EH (cell line): ENCODE data around the gene SEPHS1.

Experiments used
- DNase-seq: peaks from one replicate; pipeline ENCODE4 v3.0.0-alpha.2; 2015; ENCODE audit warnings: low read depth

The SEPHS1 gene

DNA sequence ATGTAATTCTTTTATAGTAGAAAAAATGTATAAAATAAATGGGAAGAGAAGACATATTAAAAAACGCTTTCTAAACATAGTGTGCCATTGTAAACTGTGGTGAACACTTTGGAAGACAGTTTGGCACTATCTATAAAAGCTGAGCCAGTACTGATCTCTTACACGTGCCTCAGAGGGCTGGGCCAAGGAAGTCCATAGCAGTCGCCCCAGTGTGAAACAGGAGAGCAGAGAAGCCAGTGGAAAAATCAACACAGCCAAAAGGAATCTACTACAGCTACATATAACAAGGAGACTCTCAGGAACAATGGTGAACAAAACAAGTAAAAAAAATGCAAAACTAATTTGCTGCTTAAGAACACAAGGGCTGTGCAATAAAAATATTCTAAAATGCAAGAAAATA lies 20.6 kb downstream of the SEPHS1 start:
- DNase-seq: no peak

DNA sequence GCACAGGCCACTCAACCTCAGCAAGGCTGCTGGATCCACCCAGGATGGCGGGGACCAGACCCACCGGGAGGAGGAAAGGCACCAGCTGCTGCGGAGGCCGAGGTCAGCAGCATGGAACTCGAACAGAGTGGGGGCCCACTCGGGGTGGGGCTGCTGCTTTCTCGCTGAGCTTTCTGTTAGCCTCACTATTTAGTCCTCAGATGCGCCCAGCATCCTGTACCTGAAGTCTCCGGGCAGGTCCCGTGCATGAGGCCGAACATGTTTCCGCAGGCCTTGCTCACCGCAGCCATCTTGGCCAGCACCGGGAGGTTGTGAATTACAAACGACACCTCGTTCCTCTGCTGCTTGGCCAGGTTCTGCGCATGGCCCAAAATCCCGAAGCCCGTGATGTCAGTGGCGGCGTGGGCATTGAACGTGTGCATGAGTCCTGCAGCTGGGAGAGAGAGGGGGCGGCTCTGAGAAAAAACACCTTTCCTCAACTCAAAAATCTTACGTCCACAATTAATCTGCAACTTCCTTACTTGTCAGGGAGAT lies 25.4 kb downstream of the SEPHS1 start:
- no peak for DNase-seq

GRCh38 chr10:13321576-13321975 lies 26.5 kb downstream of the SEPHS1 start:
- no peak for DNase-seq

GRCh38 chr10:13319166-13319565 lies 28.9 kb downstream of the SEPHS1 start:
- no peak for DNase-seq

DNA sequence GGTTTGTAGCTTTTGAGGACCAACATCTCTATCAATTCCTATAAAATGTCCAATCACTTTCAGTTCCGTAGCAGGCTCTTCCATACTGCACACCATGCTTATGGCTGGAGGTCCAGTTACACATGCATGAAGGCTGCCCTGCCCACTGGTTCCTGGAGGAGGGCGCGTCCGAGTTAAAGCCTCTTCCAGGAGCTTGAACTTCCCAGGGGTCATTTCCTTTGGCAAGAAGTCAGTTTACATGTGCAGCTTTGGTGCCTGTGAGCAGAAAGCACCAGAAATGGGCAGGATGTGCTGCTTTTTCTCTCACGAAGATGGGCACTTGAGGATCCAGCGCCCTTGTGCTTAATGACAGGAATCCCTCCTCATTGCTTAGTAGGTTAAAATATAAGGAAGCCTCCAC lies 30.6 kb downstream of the SEPHS1 start:
- DNase-seq: no peak

GRCh38 chr10:13316635-13317311 lies 31.3 kb downstream of the SEPHS1 start:
- DNase-seq: no peak

DNA sequence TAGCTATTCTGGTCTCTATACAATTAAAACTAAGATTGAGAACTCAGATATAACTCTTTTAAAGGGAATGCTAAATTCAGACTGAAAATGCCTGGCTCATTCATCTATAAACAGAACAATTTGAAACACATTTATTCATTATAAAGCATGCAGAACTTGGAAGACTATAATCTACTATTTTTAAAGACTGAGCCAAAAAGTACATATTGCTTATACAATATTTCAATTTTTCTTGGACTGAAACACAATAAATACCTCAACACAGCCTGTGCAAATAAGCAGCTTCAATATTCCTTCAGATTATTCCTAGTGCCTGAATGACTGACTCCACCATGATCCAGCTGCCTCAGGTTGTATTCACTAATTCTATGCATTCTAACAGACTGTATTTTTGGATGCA lies 32.7 kb downstream of the SEPHS1 start:
- DNase-seq: no peak

- peak; percentile 15 for DNase-seq
These were observed 36.9 kb downstream of the SEPHS1 start for GRCh38 chr10:13311177-13311575.

- no peak for DNase-seq
These were observed 37.4 kb downstream of the SEPHS1 start for GRCh38 chr10:13310518-13311176.

DNA sequence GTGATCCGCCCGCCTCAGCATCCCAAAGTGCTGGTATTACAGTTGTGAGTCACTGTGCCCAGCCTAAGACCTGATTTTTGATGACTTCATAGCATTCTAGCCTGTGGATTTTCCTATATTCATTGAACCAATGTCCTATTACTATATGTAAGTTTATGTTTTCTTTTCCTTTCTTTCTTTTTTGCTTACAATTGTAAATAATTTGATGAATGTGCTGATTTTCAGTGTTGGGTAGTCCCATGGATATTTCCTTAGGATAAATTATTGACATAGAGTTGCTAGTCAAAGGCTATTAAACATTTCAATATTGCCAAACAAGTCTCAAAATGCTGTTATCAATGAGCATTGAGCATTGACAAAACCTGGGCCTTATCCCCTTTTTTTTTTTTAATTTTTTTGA lies 38.3 kb downstream of the SEPHS1 start:
- DNase-seq: no peak

DNA sequence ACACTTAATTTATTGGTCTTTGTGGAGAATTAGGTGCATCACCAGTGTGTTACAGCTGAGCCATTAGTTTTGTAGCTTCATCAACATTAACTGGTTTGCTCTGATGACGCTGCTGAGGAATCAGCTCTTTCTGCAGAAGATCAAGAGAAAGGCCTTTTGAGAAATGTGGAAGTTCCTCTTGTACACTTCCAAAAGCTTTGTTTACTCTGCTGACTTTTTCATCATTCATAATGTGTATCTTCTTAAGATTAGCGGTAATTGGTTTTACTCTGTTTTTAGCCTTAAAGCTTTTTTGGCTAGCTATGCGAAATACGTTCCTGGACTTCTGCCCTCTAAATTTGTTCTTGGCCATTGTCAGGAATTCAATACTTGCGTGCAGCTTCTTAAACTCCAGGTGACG lies 40.0 kb downstream of the SEPHS1 start:
- no peak for DNase-seq

DNA sequence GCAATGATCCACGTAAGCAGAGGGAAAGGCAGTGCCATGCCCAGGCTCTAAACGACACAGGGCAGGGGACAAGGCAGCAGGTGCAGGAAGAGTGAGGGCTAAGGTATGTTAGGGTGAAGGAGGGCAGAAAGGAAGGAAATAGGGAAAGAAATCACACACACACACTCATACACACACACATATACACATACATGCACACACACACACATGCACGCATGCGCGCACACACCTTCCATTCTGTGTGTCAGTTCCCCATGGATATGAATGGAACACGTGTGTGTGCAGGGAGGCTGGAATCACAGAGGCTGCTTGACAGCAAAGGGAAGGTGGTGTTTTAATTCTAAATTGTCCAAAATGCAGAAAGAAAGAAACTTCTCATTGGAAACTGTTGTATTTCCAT lies 42.0 kb downstream of the SEPHS1 start:
- DNase-seq: no peak

GRCh38 chr10:13302821-13303555 lies 45.1 kb downstream of the SEPHS1 start:
- DNase-seq: no peak

GRCh38 chr10:13299437-13300287 lies 48.4 kb downstream of the SEPHS1 start, which contains the start of gene PHYH:
TSS of gene PHYH (minus strand) at chr10:13300064. CDS start at chr10:13300042, 22 bp downstream.
- peak; percentile 84 for DNase-seq

- no peak for DNase-seq
These were observed 49.2 kb downstream of the SEPHS1 start for GRCh38 chr10:13298748-13299436.

DNA sequence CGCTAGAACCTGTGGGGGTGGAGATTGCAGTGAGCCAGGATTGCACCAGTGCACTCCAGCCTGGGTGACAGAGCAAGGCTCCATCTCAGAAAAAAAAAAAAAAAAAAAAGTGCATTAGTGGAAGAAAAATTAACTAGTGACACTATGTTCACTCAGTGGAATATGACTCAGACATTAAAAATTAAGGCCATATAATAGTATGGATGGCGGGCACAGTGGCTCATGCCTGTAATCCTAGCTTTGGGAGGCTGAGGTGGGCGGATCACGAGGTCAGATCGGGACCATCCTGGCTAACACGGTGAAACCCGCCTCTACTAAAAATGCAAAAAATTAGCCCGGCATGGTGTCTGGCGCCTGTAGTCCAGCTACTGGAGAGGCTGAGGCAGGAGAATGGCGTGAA lies 51.6 kb downstream of the SEPHS1 start:
- DNase-seq: no peak

DNA sequence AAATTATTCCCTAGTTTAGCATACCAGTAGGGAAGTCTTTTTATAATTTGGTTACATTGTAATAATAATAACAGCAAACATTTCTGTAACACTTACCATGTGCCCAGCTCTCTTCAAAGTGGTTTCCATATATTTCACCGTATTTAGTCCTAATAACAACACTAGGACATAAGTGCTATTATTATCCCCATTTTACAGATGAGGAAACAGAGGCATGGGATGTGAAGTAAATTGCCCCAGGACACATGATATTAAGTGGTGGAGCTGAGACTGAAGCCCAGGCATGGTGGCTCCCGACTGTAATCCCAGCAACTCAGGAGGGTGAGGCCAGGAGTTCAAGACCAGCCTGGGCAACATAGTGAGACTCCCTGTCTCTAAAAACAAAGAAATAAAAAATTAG lies 53.3 kb downstream of the SEPHS1 start:
- no peak for DNase-seq

GRCh38 chr10:13291821-13292773 lies 56.0 kb downstream of the SEPHS1 start:
- no peak for DNase-seq

DNA sequence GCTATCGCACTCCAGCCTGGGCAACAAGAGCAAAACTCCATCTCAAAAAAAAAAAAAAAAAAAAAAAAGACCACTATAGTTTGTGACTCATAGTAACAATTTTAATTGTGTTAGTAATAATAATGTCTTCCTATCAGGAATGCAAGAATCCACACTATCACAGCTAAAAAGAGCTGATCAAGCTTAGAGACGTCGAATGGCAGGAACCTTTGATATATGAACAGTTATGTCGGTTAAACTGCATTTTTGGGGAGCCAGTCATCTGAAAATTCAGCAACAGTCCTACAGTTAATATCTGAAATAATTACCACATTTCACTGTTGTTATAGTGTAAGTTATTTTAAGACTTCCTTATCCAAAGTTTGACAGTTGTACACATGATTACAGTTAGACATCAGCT lies 57.0 kb downstream of the SEPHS1 start:
- peak; percentile 35 for DNase-seq

GRCh38 chr10:13284050-13284449 lies 64.0 kb downstream of the SEPHS1 start:
- DNase-seq: no peak
